AG09319 (cell line): ENCODE results near the gene ADORA2A.

Experiments used
- DNase-seq: peaks from one replicate; pipeline ENCODE4 v3.0.0-alpha.2; 2010; ENCODE audit warnings: low read depth; ENCODE audit errors: extremely low read depth
- CTCF ChIP-seq: IDR thresholded peaks from 2 replicates; pipeline ENCODE4 v1.5.1; 2011; ENCODE audit warnings: low read depth, mild to moderate bottlenecking, inconsistent platforms, low read length, moderate library complexity

Gene ADORA2A

GRCh38 chr22:24419475-24419850 lies 7.9 kb upstream of the ADORA2A start:
- TF ChIP-seq CTCF, result no peak
- no peak for DNase-seq

- TF ChIP-seq CTCF, result no peak
- DNase-seq, result no peak
Measured at GRCh38 chr22:24420072-24420976, 7.1 kb upstream of the ADORA2A start.

- DNase-seq, result no peak
- no peak for TF ChIP-seq CTCF
Measured at GRCh38 chr22:24420977-24421343, 6.4 kb upstream of the ADORA2A start.

DNA sequence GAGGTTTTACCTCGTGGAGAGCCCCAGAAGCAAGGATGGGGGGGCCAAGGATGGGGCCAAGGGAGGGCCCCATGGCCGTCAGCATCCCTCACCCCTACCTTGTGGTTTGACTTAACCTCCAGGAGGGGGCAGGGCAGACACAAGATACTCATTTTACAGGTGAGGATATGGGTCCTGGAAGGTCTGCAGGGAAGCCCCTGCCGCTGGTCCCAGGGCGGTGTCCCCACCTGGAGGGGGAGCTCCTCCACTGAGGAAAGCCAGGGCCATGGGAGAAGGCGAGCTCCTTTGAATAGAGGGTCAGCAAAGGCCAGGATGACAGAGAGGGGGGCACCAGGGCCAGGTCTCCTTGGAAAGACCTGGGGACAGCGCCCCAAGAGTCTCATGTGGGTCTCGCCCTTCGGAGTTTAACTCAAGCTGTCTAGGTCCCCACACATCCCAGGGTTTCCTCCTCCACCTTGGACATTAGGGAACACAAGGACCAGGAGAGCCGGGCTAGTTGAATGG lies 5.9 kb upstream of the ADORA2A start:
- DNase-seq, result no peak
- no peak for TF ChIP-seq CTCF

- no peak for TF ChIP-seq CTCF
- no peak for DNase-seq
Measured at GRCh38 chr22:24422102-24422665, 5.2 kb upstream of the ADORA2A start.

GRCh38 chr22:24423519-24424000 lies 3.8 kb upstream of the ADORA2A start:
- no peak for DNase-seq
- TF ChIP-seq CTCF, result peak; percentile 34
